NOMO-1 treated with dmso at 0.1 percent for 144 hours (cell line): ENCODE measurements around the gene MXD3.
"Not testable (repeated sequence)": the region's sequence is repeated elsewhere in the genome, so short reads cannot be mapped to it uniquely, and the experiment has no call there.

Source experiments
- DNase-seq: peaks from one replicate; lab custom pipeline; 2025; ENCODE audit not compliant: unreplicated experiment; lab: John Stamatoyannopoulos, UW

The MXD3 gene

DNA sequence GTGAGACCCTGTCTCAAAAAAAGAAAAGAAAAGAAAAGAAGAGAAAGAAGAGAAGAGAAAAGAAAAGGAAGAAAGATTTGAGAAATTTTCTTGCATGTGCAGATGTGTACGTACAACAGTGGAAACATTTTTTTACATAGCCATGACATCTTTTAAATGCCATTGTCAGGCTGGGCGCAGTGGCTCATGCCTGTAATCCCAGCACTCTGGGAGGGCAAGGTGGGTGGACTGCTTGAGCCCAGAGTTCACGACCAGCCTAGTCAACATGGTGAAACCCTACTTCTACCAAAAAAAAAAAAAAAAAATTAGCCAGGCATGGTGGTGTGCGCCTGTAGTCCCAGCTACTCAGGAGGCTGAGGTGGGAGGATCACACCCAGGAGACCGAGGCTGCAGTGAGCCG lies 33.2 kb upstream of the MXD3 start:
- DNase-seq, result no peak

DNA sequence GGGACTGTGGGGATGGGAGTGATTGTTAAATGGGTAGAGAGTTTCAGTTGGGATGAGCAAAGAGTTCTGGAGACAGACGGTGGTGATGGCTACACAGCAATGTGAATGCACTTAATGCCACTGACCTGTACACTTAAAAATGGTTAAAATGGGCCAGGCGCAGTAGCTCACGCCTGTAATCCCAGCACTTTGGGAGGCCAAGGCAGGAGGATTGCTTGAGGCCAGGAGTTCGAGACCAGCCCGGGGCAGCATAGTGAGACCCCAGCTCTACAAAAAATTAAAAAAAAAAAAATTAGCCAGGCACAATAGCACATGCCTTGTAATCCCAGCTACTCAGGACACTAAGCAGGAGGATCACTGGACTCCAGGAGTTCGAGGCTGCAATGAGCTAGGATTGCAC lies 32.1 kb upstream of the MXD3 start:
- DNase-seq, result no peak

DNA sequence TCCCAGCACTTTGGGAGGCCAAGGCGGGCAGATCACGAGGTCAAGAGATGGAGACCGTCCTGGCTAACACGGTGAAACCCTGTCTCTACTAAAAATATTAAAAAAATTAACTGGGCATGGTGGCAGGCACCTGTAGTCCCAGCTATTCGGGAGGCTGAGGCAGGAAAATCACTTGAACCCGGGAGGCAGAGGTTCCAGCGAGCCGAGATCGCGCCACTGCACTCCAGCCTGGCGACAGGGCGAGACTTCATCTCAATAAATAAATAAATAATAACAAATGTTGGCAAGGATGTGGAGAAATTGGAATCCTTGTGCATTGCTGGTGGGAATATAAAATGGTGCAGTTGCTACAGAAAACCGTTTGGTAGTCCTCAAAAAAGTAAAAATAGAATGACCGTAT lies 31.3 kb upstream of the MXD3 start:
- DNase-seq, result not testable (repeated sequence)

DNA sequence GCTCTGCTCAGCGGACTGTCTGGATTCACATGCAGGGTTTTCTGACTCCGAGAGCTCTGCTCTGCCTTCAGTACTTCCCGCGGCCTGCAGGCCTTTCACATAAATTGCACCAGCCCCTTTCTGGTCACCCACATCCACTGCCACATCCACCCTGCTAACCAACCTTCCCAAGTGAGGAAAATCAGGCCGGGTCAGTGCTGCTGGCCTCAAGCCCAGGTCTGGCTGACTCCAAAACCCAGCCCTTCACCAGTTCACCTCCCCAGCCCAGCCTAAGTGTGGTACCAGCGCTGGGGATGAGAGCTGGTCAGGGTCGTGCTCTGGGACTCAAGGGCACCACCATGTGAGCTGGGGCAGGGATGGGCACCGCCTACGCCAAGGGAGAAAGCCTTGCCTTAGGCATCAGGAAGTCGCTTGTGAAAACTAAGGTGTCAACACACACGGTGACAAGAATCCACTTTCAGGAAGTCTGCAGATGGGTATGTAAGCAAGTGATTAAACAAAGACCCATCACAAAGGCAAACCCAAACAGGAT lies 27.5 kb upstream of the MXD3 start:
- DNase-seq, result no peak

DNA sequence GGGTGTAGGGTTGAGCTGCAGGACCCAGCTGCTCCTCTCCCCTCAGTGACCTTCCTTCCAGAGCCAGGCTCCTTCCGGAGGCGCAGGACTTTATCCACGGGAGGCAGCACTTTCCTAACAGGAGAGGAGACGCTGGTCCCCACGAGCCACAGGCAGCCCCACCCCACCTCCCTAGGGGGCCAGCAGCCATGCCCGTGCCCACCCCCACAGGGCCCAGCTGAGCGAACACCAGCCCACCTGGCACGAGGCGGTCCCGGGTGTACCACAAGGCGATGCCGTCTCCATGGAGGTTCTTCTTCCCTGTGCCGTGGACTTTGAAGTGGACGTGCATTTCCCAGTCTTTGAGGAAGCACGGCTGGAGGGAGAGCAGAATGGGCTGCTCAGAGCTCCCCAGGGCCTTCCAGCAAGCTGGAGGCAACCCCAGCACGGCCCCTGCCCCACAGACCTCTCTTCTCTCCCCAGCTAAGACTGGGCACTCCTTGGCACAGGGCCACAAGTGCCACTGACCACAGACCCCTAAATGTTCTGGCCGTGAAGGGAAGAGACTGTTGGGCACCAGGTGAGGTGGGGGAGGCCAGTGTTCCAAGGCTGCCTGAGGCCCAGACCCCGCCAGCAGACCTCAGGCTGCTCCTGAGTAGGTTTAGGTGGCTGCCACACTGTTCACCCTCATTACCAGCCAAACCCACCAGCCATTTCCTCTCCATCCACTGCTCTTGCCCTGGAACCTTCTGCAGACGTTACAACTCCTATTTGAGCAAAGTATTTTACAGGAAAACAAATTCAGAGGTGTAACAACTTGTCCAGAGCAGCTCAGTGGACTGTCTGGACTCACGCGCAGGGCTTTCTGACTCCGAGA lies 26.8 kb upstream of the MXD3 start:
- no peak for DNase-seq

DNA sequence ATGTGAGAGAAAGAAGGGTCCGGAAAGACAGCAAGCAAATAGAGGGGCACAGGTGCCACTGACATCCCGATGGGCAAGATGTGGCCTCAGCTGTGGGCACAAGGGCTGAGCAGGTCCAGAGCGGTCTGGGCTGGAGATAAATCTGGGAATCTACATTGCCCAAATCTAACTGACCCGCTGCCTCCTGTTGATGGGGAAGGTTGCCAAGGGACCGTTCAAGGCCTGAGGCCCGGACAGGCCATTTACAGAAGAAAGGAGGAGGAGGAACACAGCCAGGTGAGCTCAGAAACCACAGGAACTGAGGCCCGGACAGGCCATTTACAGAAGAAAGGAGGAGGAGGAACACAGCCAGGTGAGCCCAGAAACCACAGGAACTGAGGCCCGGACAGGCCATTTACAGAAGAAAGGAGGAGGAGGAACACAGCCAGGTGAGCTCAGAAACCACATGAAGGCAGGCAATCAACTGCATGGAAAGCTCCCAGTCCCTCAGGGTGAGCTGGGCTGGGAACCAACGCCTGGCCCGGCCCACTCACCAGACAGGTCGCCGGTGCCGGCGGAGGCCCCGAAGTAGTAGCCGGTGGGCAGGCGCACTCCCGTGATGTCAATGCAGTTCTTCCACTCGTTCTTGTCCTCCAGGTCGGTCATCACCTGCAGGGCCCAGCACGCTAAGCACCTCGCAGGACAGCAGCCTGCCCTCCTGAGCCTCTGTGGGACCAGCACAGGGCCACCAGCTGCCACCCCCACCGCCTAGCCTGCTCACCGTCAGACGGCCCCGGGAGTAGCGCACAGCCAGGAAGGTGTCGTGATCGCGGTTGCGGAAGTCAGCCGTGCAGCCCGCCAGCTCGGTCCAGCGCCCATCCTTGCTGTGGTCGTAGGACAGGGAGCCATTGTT lies 25.2 kb upstream of the MXD3 start:
- no peak for DNase-seq

DNA sequence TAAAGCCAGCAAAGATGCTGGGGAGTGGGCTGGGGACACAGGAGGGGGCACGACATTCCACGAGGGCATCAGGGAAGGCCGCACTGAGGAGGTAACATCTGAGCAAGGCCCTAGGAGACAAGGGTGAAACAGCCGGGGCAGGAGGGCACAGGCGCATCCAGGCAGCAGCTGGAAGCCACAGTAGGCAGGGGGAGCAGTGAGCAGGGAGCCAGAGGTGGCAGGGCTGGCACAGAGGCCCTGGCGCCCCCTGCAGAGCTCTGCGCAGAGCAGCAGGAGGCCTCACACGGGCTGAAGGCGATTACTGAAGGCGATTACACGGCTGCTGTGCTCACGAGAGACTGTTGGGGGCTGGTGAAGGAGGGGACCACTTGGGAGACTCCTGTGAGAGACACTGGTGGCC lies 24.4 kb upstream of the MXD3 start:
- peak; percentile 17 for DNase-seq

DNA sequence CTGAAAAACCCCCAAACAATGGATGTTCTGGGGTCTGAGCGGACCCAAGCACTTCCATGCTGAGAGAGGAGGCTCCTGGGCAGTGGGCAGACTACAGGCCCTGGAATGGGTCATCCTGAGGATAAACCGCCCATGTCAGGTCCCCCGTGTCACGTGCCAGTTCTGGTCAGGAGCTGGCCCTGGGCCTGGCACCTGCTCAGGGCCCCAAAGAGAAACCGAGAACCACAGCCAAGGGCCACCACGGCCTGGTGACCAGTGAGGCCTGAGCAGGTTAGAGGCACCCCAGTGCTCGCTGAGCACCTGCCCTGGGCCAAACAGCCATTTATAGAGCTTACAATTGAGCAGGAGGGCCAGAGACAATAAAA lies 24.0 kb upstream of the MXD3 start:
- no peak for DNase-seq

DNA sequence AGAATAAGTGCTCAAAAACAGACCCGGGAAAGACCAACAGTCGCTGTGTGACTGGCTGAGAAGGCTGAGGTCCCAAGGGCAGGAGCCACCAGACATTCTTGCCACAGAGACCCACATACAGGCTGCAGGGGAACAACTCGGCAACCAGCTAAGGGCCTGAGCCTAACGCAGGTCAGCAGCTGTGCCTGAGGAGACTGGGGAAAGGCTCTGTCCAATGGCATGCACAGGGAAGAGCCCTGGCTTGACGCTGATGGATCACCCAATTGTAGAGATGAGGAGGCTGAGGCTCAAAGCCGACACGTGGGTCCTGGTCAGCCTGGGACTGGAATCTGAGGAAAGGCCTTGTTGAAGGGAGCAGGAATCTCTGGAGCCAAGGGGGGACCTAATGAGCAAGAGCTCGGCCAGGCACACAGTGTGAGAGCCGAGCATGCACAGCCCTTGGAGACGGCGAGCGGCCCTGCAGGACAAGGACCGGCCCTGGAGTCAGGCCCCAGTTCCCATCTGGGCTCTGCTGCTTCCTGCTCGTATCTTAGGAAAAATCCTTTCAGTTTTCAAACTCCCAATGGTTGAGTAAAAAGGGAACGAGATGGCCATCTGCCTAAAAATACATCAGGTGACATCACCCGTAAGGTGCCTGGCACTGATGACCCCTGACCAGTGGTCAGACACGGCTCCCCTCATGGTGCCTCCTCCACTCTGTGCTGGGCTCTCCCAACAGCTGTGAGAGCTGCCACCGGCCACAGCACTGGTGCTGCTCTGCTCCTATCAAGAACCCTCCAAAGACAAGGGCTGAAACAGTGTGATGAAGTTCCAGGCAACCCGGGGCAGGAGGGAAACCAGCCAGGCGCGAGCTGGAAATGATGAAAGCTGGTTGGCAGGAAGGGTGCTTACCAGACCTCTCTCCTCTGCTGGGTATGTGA lies 23.3 kb upstream of the MXD3 start:
- no peak for DNase-seq

DNA sequence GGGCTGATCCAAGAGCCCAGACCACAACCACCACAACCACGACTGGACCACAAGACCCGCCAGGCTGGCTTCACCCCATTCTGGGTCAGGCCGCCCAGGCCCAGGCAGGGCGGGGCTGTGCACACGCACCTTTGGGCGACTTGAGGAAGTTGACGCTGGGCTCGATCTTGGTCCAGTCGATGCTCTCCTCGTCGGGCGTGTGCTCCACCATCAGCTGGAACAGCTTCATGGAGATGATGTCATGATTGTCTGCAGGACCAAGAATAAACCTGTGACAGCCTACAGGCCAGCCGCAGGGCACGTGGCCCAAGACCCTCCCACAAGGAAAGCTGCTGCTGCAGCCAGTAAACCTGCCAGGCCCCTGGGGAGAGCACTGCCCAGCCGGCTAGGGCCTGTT lies 22.5 kb upstream of the MXD3 start:
- DNase-seq, result no peak

DNA sequence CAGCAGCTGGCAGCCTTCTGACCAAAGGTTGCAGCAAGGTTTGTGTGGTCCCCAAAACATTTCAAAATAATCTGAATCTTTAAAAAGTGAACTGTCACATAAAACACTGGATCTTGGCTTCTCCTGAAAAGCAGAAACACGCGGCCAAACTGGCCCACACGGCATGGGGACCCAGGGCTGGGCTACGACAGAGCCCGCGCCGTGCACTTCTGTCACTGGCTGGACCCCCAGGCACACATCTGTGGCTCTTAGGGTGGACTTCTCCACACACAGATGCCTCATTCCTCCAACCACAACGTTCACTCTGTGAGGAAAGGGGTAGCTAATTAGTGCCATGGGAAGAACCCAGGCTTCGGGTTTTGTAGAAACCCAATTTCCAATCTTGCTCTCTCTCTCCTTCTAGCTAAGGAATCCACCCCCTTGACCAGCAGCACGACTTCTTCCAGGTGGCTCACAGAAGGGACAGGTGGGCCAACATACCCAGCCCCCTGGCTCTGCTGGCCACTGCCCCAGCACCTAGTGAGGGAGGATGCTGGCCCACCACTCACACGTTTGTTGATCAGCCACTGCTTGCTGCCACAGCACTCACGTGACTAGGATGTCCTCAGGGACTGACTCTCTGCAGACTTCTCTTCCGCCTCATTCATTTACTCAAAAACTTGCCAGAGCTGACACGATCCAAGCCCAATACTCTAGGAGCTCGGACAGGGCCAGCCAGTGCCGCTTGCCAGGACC lies 21.9 kb upstream of the MXD3 start:
- no peak for DNase-seq

DNA sequence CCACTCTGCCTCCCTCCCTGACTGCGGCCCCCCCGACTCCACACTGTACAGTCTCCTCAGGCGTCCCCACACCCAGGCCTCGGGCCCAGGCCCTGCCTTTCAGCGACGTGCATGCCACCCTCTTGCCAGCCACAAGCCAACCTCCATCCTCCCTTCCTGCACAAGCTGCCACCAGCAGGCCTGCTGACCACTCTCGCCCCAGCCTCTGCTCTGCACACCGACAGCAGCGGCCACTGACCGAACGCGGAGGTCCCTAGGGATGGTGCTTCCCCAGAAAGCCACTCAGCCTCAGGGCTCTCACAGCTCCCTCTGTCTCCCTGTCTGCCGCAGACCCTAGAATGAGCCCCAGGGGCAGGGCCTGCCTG lies 21.2 kb upstream of the MXD3 start:
- DNase-seq, result no peak

DNA sequence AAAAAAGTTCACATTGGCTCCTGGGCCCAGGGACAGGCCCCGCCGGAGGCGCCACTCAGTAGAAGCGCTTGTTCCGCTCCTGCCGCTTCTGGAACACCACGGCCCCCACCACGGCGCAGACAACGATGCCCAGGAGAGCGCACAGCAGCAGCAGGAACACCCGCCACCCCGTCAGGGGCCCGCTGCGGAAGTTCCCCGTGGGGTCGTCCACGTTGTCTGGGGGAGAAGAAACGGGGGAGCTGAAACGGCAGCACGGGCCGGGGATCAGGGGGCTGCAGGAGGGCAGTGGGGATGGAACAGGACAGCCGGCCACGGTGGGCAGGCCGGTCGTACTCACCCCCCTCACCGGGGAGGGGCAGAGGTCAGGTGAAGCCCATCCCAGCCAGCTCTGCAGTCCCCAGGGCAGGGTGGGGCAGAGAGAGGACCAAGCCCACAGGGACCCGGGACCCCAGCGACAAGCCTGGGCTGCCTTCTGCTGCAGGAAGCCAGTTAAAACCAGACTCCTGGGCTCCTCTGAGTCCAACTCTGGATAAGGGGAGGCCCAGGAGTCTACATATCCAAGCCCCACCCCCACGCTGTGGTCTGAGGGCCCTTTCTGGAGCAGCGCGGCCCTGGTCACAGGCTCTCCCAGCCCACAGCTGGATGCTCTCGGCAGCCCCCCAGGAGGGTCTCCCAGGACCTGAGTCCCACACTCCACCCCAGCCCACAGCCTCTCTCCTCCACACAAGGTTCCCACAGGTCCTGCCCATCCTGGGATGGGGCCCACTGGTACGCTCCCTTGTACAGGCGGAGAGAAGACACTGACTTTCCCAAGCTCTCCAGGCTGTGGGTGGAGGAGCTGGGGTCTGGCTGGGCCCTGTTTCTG lies 20.6 kb upstream of the MXD3 start:
- no peak for DNase-seq

DNA sequence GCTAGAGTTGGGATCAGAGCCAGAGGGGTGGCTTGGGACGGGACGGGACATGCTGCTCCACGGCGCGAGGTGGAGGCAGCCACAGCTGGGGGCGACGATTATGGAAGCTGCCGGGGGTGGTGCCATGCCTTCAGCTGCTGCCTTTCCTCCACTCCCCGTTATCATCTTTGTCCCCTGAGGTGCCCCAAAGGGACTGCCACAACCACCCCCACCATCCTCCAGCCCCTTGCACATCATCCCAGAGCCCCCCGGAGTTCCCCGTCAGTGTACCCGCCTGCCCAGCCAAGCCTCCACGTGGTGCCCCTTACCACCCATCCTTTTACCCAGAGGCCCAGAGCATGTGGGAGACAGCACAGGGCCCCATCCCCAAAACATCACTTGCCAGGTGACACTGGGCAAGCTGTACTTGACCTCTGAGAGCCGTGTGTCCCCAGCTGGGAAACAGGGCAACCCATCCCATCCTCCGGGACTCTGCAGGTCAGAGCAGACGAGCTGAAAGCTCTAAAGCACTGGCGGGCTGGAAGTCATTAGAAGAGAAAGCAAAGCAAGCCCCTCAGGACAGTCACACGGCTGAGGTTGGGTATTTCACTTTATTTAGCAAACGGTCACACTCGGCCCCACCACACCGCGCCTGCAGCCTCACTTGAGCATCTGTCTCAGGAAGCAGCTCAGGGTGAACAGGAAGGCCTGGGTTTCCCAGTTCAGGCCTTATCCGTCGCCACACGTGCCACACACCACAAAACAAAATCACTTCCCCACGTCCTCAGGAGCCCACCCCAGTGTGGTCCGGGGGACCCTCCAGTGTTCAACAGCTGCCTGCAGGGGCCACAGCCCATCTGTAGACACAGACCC lies 19.5 kb upstream of the MXD3 start:
- no peak for DNase-seq

DNA sequence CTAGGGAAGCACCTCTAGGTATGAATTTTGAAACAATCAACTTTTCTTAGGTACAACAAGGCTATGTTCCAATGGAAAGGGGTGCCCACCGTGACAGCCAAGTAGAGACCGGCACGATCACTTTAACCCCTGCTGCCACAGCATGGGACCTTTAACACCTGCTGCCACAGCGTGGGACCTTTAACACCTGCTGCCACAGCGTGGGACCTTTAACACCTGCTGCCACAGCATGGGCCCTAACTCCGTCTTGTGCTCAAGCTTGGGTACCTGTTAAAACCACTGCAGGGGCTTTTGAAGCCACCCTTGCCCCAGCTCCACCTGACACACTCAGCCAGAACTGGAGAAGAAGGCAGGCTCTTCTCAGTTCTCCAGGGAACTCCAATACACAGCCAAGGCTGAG lies 18.2 kb upstream of the MXD3 start:
- DNase-seq, result no peak

DNA sequence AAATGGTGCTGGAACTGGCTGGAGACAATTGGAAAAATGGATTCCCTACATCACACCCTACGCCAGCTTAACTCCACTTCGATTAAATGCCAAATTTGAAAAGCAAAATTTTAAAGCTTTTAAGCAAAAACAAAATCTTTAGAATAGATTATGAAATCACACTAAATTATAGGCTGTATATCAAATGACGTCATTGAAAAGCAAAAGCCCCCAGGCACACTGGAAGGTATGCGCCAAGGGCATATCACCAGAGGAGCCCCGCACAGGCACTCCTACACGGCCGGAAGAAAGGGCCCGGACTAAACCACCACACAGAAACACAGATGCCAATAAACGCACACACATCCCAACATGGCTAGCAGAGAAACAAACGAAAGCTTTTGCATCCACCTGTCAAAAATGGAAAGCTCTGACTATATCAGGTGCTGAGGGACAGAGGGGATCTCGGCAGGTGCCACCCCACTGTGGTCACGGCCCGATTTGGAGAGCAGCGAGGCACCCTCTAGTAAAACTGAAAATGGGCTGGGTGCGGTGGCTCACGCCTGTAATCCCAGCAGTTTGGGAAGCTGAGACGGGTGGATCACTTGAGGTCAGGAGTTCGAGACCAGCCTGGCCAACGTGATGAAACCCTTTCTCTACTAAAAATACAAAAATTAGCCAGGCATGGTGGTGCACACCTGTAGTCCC lies 17.0 kb upstream of the MXD3 start:
- no peak for DNase-seq

DNA sequence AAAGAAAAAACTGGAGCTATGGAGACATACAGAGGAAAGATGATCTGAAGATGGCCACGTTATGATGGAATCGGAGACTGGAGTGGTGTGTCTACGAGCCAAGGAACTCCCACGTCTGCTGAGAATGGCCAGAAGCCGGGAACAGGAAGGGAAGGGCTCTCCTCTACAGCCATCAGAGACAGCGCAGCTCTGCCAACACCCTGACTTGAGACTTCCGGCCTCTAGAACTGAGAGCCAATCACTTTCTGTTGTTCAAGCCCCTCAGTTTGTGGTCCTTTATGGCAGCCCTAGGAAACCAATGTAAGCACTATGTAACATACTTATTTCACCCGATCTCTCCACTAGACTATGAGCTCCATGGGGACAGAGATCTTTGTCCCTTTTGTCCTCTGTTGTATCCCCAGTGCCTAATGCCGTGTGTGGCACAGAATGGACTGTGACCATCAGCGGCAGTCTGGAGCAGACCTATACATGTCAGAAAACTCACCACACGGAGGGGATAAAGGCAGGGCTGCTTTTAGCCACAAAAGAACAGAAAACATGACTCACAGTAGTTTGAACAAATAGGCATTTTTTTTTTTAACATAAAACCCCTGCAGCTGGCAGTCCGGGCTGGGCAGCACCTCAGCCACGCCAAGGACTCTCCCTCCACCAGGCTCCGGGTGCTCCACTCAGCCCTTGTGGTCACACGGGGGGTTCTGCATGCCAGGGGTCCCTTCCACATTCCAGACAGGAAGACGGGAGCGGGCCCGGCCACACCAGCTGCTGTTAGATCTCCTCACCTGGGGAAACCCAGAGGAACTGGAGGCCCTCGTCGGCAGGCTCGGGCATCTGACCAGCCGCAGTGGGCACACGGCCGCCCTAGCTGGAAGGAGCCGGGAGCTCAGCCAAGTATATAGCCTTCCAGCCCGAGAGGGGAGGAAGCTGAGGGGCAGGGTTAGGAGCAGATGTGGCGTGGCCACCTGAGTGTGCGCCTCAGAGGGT lies 16.1 kb upstream of the MXD3 start:
- DNase-seq, result no peak
